Left ventricle myocardium inferior (tissue), 1 donor: ENCODE data around the gene CA5A. TPM values are rescaled to one million over a fixed set of nuclear protein-coding genes. Genes with fewer than 3 reads are reported as not detected.

Experiments
- DNase-seq: peaks from one replicate; pipeline ENCODE4 v3.0.0-alpha.2; 2020
- H3K27ac ChIP-seq: fragments of 200-600 bp; replicated peaks from 2 replicates; pipeline ENCODE4 v1.8.0; 2021
- H3K27me3 ChIP-seq: fragments of 200-600 bp; 2 replicates; pipeline ENCODE4 v1.8.0; 2021; ENCODE audit warnings: low read depth
- H3K36me3 ChIP-seq: fragments of 200-600 bp; 2 replicates; pipeline ENCODE4 v1.8.0; 2021
- H3K4me1 ChIP-seq: fragments of 200-600 bp; 2 replicates; pipeline ENCODE4 v1.8.0; 2021
- H3K4me3 ChIP-seq: fragments of 200-600 bp; 2 replicates; pipeline ENCODE4 v1.8.0; 2021; ENCODE audit warnings: mild to moderate bottlenecking, moderate library complexity
- H3K9me3 ChIP-seq: fragments of 200-600 bp; replicated peaks from 2 replicates; pipeline ENCODE4 v1.8.0; 2021
- intact Hi-C: fragments of 100-400 bp; cut with micrococcal nuclease; formaldehyde crosslinking; loops from one replicate; pipeline ENCODE4 v1.11.0; 2022
- total RNA-seq: library from RNA; stranded (reverse); fragmentation: NEBNext Ultra II Directional; extraction: Animal tissue kit (Norgen Biotek cat#: 25700); gene quantifications from one replicate; pipeline ENCODE4 v1.2.1, GENCODE V29; 2021
- TF ChIP-seq, protein P1 (sequence below): fragments of 200-600 bp; IDR thresholded peaks from 2 replicates; pipeline ENCODE4 v1.8.0; 2021; ENCODE audit warnings: antibody characterized with exemption, mild to moderate bottlenecking, borderline replicate concordance
- donor health status: DM: no; HTN: yes; CAD: no; lungs with severe emphysema.

CA5A gene
- total RNA-seq, 1 donor from 2014 or later: not detected

DNA sequence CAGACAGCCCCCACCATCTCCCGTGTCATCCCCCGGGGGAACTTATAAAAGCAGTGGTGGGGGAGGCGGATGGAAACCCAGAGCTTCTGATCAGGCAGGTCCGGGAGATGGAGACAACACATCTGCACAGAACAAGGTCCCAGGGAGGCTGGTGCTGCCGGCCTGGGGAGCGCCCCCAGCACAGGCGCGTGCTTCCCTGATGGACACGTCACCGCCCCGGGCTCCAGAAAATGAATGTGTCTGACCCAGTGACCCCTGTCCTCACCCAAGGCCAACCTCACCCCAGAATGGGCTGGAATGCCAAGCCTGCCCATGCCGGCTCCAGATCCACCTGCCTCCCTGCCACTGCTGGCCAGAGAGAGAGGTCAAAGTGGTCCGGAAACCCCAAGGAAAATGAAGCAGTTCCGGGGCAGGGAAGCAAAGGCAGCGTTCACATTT is 79.5 kb downstream of the CA5A start:
- Histone ChIP-seq H3K4me1 (peaks cover 64% of the 10 kb centered on the region), H3K4me3 (no peak overlapping the region), H3K27ac (peak overlapping the region; percentile 38), H3K27me3 (peaks cover 4% of the 10 kb centered on the region), H3K36me3 (no peaks in the 10 kb centered on the region), H3K9me3 (no peaks in the 10 kb centered on the region)
- TF ChIP-seq, protein P1, sequence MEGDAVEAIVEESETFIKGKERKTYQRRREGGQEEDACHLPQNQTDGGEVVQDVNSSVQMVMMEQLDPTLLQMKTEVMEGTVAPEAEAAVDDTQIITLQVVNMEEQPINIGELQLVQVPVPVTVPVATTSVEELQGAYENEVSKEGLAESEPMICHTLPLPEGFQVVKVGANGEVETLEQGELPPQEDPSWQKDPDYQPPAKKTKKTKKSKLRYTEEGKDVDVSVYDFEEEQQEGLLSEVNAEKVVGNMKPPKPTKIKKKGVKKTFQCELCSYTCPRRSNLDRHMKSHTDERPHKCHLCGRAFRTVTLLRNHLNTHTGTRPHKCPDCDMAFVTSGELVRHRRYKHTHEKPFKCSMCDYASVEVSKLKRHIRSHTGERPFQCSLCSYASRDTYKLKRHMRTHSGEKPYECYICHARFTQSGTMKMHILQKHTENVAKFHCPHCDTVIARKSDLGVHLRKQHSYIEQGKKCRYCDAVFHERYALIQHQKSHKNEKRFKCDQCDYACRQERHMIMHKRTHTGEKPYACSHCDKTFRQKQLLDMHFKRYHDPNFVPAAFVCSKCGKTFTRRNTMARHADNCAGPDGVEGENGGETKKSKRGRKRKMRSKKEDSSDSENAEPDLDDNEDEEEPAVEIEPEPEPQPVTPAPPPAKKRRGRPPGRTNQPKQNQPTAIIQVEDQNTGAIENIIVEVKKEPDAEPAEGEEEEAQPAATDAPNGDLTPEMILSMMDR: no peak
- intact Hi-C loops: no loop called here
- no peak for DNase-seq

DNA sequence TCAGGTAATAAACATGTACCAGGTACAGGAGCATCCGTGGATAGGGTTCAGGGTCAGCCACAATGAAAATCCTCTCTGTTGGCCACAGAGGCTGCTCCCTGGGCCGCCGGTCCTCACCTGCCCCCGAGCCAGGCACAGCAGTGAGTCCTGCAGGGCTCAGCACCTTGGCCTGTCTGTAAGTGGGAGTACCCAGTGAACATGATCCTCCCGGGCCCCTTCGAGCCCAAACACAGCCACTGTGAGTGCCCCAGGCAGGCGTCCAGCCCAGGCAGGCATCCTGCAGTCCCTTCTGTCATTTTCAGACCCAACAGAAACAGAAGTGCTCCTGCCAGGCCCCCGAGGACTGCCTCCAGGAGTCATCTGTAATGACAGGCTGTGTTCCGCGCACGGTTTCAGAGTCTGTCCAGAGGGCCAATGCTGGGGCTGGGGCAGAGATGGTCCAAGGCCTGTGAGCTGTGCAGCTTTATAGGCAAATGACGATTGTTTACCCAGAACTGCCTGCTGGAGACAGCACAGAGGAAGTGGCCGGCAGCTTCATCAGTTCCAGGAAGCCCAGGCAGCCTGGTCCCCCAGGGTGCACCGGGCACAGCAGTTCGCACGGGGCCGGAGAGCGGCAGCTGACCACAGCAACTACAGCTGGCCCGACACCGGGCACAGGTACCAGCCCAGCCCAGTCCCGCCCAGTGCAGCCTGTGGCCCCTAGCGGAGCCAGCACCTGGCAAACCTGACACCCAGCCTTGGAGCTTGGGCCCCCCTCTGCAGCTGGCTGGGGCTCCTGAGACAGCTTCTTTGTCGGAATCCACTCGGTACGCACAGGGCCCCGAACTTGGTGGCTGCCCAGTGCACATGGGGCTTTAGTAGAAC is 80.2 kb downstream of the CA5A start:
- H3K27ac ChIP-seq: peak overlapping the region; percentile 38
- H3K4me1 ChIP-seq: peaks cover 60% of the 10 kb centered on the region
- peak; percentile 60 for DNase-seq
- intact Hi-C loops: no loop called here
- peaks cover 4% of the 10 kb centered on the region for H3K27me3 ChIP-seq
- no peaks in the 10 kb centered on the region for H3K9me3 ChIP-seq
- TF ChIP-seq, protein P1: no peak
- H3K4me3 ChIP-seq: no peak overlapping the region
- no peaks in the 10 kb centered on the region for H3K36me3 ChIP-seq

DNA sequence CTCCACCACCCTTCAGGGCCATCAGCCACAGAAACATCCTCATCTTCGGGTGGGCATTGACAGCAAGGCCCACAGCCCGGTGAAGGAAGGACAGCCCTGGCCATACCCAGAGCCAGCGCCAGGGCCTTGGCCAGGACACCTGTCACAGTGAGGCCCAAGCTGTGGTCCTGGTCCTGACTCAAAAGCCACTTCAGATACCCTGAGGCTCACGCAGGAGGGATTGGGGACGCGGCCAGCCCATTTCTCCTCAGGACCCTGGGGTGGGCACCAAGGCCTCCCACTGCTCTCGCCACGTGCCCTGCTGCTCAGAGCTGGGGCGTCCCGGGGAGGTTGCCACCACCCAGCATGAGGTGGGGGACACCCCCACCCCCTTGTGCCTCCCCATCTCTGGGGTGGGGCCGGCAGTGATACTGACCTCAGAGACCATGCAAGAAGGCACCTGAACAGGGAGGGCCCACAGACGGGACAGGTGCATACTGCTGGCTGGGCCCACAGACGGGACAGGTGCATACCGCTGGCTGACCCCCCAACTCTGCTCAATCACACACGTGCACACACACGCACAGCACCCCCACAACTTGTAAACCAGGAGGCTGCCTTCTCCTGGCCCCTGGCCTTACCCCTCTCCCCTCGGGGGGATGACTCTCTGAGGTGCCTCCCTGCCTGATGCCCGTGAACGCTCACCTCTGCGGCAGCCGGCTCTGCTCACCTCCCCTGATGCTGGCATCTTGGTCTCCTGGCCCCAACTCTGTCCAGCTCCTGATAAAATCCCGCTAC is 81.2 kb downstream of the CA5A start:
- H3K9me3 ChIP-seq: no peaks in the 10 kb centered on the region
- H3K36me3 ChIP-seq: no peaks in the 10 kb centered on the region
- H3K4me1 ChIP-seq: peaks cover 58% of the 10 kb centered on the region
- H3K4me3 ChIP-seq: no peak overlapping the region
- no peak for DNase-seq
- peak overlapping the region; percentile 27 for H3K27ac ChIP-seq
- TF ChIP-seq, protein P1: no peak
- intact Hi-C loops: no loop called here
- peaks cover 4% of the 10 kb centered on the region for H3K27me3 ChIP-seq

DNA sequence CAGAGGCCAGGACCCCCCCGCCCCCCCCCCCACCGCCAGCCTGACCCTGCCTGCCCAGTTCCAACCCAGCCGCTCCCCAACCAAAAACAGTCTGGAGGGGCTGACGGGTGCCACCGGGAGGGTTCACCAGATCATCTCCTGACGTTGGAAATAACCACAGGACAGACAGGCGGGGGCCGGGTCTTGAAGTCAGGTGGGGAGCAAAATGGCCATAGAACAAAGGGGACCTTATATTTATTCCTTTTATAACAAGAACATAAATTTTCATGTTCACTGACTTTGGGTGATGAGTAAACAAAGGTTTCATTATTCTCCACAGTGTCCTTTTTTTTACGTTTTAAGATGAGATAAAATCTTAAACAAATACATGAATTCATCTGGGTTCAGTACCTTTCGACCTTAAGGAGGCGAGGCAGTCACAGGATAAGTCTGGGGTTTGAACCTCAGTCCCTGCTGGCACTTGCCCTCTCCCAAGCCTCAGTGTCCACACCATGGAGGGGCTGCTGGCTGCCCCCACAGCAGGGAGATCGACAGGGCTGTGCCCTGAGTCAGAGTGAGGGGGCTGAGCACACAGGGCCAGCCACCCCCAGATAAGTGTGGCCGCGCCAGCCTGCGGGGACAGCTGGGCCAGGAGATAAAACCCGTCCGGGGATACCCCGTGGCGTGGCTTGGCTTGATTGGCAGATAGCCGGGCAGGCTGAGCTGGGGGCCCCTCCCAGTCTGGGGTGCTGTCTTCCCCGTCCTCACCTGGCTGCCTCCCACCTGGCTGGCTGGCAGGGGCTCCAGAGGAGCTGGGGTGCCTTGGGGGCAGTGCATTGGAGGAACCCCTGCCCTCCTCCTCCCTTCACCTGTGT is 82.0 kb downstream of the CA5A start:
- intact Hi-C loops: no loop called here
- Histone ChIP-seq H3K27me3 (peaks cover 4% of the 10 kb centered on the region), H3K36me3 (no peaks in the 10 kb centered on the region), H3K9me3 (no peaks in the 10 kb centered on the region), H3K4me3 (peak overlapping the region; percentile 51), H3K27ac (peak overlapping the region; percentile 66), H3K4me1 (peaks cover 55% of the 10 kb centered on the region)
- TF ChIP-seq, protein P1: no peak
- no peak for DNase-seq
